HG02981 (cell line): ENCODE data around the gene RBM38.
A peak's percentile ranks its signal among the peaks of the same experiment; 100 is the strongest.
"Not testable (repeated sequence)": the region's sequence is repeated elsewhere in the genome, so short reads cannot be mapped to it uniquely, and the experiment has no call there.

ENCODE experiments used
- ATAC-seq: cut with Tn5 transposase; IDR thresholded peaks from one replicate; pipeline ENCODE4 v1.9.1; 2021; ENCODE audit warnings: mild to moderate bottlenecking, moderate library complexity; ENCODE audit not compliant: unreplicated experiment

The RBM38 gene

DNA sequence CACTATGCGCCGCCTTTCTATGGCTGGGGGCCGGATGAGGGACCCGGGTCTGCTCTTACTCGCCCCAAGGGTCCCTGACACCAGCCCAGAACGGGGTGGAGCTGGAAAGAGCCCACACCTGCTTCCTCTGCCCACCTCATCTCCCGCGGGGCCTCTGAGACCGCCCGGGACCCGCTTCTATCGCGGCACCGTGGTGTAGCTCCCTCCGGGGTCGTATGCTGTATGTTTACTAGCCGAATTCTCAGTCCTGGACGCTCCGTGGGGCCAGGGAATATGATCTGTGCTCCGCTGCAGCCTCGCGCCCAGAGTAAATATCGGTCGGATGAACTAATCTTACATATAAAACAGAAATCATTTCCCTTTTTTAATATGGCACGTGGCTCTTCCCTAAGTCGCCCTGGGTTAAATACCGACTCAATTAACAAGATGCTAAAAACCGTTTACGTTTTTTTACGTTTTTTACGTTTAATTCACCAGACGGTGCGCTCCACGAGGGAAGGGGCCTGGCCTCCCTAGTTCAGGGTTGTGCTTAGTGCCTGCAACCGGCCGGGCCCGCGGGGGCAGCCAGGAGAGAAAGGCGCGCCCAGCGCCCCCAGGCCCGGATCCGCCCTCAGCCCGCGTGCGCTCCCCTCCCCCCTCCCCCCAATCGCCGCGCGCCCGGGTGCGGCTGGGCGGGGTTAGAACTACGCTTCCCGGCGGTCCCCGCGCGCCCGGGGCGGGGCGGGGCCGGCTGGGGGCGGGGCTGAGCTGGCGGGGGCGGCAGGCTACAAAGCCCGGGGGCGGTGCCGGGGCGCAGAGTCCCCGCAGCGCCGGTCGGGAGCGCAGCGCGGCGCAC is at the start of gene RBM38:
Gene RBM38, plus strand, starts transcription at position 793 of the 835 bp plus-strand sequence. CDS start 186 bp downstream, outside the sequence.
- peak; percentile 56 for ATAC-seq

DNA sequence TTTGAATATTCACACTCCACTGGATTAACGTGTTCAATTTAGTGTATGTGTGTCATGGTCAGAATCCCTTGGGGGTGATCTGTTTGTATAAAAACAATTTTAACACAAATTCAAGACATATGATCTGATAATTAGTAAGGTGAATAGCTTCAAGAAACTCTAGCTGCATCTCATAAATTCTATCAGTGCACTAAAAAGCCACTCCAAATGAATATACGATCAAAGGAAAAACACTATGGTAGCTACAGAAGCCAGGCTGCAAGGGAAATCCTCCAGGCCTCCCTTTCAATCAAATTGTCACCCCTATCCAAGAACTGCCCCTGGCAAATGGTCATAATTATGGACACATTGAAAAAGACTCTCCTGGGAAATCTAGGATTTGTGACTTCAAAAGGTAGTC is 49.5 kb upstream of the RBM38 start:
- ATAC-seq, result no peak

DNA sequence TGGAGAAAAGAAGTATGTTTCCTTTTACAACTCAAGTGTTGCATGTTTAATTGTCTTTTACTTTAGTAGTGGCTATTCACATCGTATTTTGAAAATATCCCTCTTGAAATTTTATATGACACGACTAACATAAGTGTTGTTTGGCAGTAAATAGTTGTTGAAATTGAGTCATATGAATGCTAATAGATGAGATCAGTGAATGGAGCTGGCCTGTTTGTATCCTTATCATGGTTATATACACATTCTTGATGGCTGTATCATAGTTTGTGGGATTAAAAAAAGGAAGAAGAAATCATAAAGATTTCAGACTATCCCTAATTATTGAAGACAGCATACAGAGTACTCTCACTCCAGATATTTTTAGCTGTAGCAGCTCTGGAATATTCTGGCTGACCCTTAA is 48.4 kb upstream of the RBM38 start:
- no peak for ATAC-seq

DNA sequence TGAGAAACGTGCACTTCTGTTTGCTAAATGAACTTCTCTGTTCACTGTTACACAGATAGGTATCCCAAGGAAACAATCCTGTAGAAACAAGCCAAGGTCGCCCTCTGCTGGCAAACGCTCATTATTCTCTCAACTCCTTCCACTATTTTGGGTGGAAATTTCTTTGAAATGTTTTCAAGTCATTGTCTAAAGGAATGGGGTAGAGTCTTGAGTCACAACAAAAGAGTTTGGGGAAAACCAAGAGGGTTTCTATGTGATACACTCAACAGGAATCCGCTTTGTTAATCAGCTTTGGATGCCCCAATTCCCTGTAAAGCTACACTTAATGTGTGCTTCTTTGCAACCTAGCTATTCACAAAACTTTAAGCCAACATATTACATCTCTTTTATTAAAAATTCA is 44.7 kb upstream of the RBM38 start:
- ATAC-seq, result no peak

DNA sequence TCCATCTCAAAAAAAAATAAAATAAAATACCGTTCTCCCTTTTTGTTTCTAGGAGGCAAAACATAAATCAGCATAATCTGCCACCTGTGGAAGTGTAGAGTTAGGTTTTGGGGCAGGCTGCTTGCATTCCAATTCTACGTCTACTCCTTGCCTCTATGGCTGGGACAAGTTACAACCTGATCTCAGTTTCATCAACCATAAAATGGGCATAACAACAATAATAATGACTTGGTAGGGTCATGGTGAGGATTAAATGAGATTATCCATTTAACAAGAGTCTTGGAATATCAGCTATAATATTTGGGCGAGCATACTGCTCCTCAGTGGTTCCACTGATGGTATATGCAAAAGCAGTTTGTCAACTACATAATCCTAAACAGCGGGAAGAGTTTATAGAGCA is 43.8 kb upstream of the RBM38 start:
- ATAC-seq, result no peak

DNA sequence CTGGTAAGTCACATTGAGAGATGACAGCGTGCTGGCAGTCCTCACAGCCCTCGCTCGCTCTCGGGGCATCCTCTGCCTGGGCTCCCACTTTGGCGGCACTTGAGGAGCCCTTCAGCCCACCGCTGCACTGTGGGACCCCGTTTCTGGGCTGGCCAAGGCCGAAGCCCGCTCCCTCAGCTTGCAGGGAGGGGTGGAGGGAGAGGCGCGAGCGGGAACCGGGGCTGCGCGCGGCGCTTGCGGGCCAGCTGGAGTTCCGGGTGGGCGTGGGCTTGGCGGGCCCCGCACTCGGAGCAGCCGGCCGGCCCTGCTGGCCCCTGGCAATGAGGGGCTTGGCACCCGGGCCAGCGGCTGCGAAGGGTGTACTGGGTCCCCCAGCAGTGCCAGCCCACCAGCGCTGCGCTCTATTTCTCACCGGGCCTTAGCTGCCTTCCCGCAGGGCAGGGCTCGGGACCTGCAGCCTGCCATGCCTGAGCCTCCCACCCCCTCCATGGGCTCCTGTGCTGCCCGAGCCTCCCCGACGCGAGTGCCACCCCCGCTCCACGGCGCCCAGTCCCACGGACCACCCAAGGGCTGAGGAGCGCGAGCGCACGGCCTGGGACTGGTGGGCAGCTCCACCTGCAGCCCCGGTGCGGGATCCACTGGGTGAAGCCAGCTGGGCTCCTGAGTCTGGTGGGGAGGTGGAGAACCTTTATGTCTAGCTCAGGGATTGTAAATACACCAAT is 42.8 kb upstream of the RBM38 start:
- not testable (repeated sequence) for ATAC-seq

DNA sequence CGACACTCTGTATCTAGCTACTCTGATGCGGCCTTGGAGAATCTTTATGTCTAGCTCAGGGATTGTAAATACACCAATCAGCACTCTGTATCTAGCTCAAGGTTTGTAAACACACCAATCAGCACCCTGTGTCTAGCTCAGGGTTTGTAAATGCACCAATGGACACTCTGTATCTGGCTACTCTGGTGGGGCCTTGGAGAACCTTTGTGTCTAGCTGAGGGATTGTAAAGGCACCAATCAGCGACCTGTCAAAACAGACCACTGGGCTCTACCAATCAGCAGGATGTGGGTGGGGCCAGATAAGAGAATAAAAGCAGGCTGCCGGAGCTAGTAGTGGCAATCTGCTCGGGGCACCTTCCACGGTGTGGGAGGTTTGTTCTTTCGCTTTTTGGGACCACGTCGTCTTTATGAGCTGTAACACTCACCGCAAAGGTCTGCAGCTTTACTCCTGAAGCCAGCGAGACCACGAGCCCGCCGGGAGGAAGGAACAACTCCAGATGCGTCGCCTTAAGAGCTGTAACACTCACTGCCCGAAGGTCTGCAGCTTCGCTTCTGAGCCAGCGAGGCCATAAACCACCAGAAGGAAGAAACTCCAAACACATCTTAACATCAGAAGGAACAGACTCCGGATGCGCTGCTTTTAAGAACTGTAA is 42.1 kb upstream of the RBM38 start:
- not testable (repeated sequence) for ATAC-seq

DNA sequence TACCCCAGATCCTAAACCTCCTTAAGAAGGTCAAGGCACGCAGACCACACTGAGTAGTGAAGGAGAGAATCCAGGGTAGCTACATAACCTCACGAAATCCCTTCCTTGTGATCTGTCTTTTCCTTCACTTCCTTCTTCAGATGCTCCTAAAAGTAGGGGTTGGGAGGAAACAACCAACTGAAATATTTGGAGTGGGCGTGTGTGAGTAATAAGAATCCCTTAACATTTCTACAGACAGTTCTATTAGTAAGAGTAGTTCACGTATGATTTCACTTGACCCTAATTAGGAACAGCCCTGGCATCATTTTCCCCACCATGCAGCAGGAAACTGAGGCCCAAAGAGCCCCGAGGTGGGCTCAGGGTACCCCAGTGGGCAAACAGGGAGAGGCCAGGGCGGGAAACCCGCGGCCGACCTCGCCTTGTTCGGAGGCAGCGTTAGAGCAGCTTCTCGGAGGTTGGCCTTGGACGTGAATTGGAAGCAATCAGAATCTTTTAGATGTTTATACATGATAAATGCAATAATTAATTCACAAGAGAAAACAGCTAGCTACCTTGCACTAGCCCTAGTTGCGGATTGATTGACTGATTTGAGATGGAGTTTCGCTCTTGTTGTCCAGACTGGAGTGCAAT is 41.0 kb upstream of the RBM38 start:
- no peak for ATAC-seq

DNA sequence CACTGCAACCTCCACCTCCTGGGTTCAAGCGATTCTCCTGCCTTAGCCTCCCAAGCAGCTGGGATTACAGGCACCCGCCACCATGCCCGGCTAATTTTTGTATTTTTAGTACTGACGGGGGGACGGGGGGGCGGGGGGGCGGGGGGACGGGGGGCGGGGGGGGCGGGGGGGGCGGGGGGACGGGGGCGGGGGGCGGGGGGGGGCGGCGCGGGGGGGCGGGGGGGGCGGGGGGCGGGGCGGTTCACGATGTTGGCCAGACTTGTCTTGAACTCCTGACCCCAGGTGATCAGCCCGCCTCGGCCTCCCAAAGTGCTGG is 40.5 kb upstream of the RBM38 start:
- ATAC-seq, result not testable (repeated sequence)

DNA sequence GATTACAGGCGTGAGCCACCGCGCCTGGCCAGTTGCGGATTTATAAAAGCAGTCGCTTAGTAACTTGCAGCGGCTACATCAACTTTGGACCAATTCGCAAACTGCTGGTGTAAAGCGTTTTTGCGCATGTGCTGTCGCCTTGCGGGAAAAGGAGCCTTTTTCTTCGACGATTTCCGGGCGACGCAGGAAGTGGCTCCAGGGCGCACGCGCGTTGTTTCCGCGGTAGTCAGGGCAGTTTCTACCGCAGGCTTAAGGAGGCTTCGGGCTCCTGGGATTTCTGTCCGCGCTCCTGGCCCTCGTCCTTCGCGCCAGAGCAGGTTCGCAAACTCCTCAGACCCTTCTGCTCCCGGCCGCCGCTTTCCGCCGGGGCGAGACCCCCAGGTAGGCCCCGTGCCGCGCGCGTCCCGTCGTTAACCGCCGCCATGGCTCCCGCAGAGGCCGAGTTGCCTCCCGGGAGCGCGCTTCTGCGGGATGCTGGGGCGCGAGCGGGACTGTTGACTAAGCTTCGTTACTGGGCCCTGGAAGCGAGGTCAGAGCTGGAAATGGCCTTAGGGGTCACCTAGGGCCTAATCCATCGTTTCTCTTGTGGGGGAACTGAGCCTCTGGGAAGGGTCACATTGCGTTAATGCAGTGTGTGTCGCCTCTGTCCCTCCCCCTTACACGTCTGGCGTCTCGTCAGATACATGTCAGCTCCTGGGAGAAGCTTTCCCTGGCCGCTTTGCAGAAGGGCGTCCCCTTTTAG is 40.0 kb upstream of the RBM38 start, which contains the start of gene RAE1:
Gene RAE1, plus strand, starts transcription at position 214 of the 742 bp plus-strand sequence. CDS start 2,784 bp downstream, outside the sequence.
- ATAC-seq, result peak; percentile 63

DNA sequence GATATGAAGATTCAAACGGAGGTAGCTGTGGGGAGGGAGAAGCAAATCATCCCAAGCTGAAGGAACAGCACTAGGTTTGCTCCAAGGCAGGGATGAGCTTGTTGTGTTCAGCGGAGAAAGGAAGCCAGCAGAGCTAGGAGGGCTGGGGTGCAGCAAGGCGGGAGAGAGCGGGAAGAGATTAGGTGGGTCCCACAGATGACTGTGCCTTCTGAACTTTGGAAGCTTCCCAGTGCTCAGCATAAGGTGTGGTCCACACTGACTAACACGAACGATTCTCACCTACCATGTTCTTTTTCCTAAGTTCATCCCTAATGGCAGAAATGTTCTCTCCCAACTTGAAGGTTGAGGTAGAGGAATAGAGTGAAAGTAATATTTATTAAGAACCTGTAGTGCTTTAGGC is 38.9 kb upstream of the RBM38 start:
- ATAC-seq, result no peak

DNA sequence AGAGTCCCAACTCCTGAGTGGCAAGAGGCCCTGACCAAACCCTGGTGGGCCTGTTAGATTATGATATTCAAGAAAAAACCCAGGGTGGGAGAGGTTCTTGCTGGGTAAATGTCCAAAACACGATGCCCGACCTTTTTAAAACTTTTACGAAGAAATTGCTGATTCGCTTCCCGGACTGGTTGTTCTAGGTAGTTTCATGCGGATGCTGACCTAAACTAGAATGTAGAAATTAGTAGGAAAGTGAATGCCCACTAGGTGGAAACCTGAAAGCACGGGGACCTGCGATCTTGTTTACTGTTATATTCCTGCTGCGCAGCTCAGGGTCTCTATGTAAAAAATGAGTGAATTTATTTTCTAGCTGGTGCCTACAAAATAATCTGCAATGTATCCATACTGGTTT is 37.8 kb upstream of the RBM38 start:
- ATAC-seq, result no peak

DNA sequence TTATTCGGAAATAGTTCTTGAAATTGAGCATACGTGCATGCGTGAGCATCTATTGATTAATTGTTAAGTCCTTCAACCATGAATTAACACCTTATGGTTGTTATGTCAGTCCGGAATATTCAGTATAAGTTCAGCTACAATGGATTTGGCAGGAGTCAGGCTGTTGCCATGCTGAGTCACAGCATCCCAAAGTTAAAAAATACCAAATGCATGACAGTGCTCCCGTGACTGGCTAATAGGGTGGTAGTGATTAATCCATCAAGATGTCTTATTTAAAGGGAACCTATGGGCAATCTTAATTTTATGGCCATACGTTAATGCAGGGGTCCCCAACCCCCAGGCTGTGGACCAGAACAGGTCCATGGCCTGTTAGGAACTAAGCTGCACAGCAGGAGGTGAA is 29.7 kb upstream of the RBM38 start:
- ATAC-seq, result no peak

DNA sequence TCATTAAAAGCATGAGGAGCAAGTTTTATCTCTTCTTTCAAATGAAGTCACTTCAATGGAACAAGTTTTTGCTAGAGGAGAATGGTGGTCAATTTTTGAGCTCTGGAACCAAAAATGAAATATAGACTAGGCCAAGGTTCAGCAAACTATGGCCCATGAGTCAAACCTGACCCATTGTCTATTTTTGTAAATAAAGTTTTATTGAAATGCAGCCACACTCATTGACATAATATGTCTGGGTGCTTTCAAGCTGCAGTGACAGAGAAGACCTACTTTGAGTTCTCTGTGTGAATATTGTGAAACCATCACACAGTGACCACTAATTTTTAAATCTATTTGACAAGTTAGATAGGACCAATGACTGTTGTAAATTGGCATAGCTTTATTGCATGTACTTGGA is 26.7 kb upstream of the RBM38 start:
- no peak for ATAC-seq

DNA sequence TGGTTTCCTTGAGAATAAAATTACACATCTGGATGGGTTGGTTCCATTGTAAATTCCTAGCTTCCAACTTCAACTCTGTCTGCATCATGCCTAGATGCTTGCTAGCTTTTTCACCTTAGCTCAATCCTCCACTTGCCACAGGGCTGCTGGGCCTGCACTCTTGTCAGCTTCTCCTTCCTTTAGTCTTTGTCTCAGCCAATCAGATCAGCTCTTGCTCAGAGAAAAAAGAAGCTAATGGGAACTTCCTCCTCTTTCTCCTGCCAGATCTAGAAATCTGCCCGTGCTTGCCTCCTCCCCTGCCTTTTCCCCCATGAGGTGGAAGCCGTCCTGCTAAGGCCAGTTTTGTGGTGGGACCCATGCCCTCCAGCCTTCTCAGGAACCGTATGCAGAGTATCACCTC is 21.6 kb upstream of the RBM38 start:
- ATAC-seq, result no peak

DNA sequence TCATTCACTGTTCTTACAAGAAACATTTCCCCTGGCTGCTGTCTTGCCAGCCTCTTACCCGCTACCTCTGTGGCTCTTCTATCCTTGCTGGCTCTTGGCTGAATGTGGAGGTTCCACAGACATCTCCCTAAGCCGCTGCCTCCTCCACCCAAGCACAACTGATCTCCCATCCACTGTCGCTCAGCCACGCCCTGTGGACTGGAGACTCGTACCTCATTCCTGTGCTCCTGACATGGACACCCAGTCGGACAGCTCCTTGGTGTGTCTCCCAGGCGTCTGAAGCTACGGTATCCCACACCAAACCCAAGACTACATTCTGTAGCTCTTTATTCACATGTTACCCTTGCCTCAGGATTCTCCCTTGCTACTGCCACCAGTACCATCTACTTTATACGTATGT is 20.9 kb upstream of the RBM38 start:
- ATAC-seq, result no peak

DNA sequence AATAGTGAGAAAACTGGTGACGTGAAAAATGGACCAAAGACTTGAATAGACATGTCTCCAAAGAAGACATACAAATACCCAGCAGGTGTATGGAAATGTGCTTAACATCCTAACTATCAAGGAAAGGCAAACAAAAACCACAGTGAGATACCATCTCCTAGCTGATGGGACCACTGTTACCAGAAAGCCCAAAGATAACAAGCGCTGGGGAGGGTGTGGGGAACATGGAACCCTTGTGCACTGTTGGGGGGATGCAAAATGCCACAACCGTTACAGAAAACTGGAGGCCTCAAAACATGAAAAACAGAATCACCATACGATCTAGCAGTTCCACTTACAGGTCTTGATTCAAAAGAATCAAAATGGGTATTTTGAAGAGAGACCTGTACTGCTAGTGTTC is 19.8 kb upstream of the RBM38 start:
- ATAC-seq, result no peak

DNA sequence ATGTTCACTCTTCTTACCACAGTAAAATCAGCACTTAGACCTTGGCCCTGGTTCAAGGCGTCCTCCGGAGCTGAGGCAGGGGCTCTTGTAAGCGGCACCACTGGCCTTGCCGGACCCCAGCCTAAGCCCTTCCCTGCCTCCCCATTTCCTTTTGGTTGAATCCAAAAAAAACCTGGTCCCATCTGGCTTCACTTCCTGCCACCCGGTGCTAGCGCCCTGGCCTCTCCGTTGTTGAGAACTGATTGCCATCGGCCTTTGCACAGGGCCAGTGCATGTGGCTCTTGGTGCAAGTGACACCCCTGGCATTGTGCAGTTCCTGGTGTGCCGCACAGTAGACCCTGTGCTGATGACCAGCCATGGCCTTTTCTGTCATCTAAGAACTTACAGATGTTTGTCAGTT is 19.0 kb upstream of the RBM38 start:
- ATAC-seq, result no peak

DNA sequence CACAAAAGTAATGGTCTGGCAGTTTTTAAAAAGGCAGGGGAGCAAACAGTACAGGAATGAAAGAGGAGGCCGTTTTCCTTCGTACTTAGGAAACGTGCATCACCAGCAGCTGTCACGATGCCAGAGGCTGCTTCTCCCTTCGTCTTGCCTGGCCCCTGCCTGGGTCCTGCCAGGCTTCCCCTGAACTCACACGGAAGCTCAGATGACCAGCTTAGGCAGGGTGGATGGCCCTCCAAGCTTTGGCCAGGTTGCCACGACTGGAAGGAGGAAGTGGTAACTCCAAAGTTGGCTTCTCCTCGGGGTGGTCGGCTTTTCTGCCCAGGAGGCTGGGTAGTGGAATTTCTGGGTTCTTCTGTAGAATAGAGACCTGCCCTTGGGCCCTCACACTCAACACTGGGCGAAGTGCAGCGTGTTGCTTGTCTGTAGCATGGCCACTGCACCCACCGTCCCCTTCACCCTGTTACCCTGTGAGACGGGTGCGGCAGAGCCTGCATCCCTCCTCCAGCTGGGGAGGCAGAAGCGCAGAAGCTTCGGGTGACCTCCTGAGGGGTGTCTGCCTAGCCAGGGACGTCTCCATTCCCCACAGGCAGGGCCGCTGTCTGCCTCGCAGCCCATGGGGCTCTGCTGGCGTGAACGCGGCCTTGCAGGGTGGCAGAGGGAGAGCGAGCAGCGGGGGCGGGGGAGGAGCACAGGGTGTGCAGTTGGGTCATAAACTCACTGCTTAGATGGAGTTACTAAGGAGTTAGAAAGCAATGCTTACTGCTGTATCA is 18.4 kb upstream of the RBM38 start:
- ATAC-seq, result no peak

DNA sequence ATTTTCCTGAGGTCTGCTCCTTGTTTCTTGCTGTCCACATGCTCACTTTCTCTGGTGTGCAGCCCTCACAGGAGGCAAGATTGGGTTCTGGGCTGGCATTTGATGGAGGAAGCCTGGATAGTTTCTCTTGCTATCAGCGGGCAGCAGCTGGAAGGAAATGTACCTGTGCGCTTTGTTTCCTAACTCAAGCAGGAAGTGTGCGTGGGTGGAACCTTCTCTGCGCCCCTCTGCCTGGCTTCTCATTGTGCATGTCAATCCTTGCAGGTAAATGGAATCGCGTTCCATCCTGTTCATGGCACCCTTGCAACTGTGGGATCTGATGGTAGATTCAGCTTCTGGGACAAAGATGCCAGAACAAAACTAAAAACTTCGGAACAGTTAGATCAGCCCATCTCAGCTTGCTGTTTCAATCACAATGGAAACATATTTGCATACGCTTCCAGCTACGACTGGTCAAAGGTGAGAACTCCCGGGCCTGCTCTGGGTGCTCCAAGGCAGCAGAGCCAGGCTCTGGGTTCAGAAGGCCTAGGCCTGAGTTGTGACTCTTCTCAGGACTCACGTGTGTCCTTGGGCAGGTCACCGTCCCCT is 16.8 kb upstream of the RBM38 start:
- no peak for ATAC-seq
